ENCODE measurements around the gene AP1B1.
"Not testable (repeated sequence)": the region's sequence is repeated elsewhere in the genome, so short reads cannot be mapped to it uniquely, and the experiment has no call there.

AP1B1 gene

DNA sequence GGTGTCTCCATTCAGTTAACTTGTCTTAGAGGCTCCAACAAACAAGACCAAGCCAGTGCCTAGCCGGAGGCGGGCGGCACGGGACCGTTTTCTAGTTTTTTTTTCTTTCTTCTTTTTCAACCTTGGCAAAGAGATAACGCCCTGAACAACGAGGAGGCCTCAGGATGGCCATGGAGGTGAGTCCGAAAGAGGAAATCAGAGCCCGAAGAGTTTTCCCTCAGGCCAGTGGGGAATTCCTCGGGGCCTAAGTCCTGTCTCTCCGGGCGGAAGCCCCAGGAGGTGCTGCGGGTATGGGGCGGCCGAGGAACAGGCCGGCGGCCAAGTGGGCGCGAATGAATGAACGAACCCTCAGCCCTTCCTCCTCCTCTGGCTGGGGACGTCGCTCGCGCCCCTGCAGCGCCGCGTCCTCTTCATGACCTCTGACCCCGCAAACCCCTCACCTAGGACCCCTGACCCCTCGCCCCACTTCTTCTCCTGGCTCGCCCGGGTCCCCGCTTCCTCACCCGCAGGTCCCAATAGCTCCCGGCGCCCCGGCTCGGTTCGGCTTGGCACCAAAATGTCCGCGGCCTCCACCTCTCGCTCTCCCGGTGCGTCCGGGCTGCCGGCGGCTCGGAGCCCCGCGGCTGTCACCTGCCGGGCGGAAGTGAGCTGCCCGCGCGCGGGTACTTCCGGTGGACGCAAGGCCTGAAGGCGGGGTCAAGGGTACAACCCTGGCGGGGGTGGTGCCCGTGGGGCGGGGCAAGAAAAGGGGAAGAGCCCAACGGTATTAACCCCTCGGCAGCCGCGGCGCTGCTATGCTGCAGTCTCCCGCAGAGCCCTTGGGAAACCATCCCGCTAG, at the start of gene AP1B1:
Gene AP1B1 (minus strand): TSS at position 650 of the 838 bp plus-strand sequence. CDS start 21,327 bp downstream, outside the sequence.
- DNase-seq (ENCODE audit: low read depth) = no peak

- DNase-seq (ENCODE audit: low read depth) = no peak
These were observed 47.1 kb upstream of the AP1B1 start for GRCh38 chr22:29435236-29436136.

DNA sequence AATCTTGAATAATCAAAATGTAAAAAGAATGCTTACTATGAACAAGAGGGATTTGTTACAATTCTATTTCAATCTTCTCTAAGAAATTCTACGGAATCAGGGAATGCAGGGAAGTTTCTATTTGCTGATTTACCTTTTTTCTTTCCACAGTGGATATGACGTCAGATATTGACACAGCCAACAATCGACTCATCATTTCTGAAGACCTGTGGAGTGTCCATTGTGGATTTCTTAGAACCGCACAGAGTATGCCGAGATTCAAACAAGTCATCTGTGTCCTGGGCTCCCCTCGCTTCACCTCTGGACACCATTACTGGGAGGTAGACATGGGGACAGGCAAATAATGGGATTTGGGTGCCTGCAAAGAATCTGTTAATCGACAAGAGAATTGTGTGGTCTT, 45.9 kb upstream of the AP1B1 start:
- no peak for DNase-seq (ENCODE audit: low read depth)

DNA sequence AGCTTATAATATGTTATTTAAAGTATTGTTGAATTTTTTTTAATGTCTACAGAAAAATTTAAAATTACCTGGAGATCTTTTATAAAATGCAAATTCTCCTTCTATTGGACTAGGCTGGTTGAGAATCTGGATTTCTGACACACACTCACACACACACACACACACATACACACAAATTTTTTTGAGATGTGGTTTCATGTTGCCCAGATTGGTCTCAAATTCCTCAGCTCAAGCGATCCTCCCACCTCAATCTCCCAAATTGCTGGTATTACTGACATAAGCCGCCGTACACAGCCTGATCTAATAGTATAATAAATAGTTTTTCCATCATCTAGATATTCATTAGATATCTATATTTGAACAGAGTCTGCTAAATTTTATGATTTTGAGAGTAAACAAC, 45.5 kb upstream of the AP1B1 start:
- no peak for DNase-seq (ENCODE audit: low read depth)

GRCh38 chr22:29431986-29432385, 43.6 kb upstream of the AP1B1 start:
- DNase-seq (ENCODE audit: low read depth) = no peak

DNA sequence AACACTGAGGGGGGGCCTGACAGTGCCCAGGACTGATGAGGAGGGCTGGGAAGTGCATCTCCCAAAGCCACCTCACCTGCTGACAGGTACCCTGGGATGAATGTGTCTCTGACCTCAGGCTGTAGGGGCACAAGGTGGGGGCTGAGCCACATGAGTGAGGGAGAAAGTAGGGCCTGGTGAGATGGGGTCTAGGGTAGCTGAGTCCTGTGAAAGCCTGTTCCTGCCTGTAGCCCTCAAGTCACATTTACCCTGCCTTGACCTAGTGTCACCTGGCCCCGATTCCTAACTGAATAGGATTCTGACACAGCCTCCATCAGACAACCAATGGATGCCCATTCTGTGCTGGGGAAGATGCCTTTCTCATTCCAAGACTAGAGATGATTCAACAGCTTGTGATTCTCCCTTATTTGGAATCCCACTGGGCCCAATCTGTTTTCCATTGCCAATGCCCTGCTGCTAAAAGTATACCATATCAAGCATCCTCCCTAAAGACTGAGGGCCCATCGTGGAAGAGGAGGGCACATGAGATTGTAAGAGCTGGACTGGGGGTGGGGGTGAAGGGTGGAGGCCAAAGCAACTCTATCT, 38.9 kb upstream of the AP1B1 start:
- no peak for DNase-seq (ENCODE audit: low read depth)

DNA sequence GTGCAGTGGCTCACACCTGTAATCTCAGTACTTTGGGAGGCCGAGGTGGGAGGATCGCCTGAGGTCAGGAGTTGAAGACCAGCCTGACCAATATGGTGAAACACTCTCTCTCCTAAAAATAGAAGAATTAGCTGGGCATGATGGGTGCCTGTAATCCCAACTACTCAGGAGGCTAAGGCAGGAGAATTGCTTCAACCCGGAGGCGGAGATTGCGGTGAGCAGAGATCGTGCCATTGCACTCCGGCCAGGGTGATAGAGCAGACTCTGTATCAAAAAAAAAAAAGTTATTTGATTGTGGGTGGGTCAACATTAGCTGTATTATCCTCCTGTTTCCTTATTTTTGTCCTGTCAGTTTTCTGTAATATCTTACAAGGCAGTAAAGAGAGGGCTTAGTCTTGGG, 38.1 kb upstream of the AP1B1 start:
- no peak for DNase-seq (ENCODE audit: low read depth)

DNA sequence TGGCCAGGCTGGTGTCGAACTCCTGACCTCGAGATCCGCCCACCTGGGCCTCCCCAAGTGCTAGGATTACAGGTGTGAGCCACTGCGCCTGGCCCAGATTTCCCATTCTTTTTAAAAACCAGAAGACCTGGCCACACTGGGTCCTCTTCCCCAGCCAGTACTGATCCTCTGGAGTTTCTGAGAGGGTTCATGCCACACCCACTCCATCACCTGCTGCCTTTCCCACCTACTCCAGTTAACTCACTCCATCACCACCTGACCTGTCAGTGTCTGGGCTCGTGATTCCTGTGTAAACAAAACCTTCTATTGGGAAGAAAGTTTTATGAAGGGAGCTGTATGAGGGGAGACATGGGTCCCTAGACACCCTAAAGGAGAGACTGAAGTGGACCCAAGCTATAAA, 30.3 kb upstream of the AP1B1 start:
- DNase-seq (ENCODE audit: low read depth) = not testable (repeated sequence)

GRCh38 chr22:29414951-29415591, 26.7 kb upstream of the AP1B1 start:
- not testable (repeated sequence) for DNase-seq (ENCODE audit: low read depth)

- DNase-seq (ENCODE audit: low read depth) = not testable (repeated sequence)
These were observed 24.4 kb upstream of the AP1B1 start for GRCh38 chr22:29412772-29413171.

- DNase-seq (ENCODE audit: low read depth) = not testable (repeated sequence)
These were observed 23.3 kb upstream of the AP1B1 start for GRCh38 chr22:29411569-29412211.

DNA sequence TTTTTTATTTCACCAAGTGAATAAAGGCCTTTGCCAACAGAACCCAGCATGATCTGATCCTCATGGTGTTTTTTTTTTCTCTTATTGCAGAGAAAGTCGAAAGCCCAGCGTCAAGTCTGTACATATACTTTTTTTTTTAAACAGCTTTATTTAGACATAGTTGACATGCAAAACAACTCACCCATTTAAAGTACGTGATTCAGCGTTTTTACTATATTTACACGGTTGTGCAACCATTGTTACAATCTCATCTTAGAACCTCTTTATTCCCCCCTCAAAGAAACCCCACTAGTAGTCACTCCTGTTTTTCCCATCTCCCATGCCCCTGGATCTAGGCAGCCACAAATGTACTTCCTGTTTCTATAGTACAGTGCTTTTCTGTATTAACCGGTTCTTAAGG, 20.6 kb upstream of the AP1B1 start:
- no peak for DNase-seq (ENCODE audit: low read depth)

DNA sequence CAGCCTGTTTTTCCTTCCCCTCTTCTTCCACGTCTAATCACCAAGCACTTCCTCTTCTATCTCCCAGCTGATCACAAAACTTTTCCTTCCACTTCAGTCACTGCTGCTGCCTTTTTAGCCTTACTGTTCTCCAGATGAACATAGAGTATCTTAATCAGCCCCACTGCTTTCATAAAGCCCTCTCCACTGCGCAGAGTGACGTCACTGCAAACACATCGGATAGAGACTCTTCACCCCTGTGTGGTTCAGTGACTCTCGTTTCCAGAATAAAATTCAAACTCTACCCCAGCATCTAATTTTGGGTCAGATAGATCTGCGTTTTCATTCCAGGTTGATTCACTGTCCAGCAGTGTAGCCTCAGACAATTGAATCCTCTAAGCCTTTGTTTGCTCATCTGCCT, 13.2 kb upstream of the AP1B1 start:
- DNase-seq (ENCODE audit: low read depth) = not testable (repeated sequence)

- no peak for DNase-seq (ENCODE audit: low read depth)
These were observed 12.2 kb upstream of the AP1B1 start for GRCh38 chr22:29400576-29400975.

DNA sequence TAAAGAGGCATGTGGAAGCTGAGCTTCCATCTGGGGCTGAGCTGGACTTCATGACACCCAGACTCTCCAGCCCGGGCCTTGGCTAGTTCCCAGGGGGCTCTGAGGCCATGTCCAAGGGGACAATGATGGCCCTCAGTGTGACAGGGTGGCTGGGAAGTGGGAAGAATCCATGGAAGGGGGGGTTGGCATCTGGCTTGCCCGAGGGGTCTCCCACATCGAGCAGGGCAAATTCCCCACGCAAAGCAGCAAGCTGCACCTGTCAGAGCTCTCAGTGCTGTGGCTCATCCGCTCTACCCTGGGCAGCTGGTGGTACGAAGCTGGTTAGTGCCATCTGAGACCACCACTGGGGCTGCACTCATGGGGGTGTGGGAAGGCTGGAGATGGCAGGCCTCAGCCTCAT, 9.4 kb upstream of the AP1B1 start:
- DNase-seq (ENCODE audit: low read depth) = no peak

GRCh38 chr22:29396126-29396525, 7.8 kb upstream of the AP1B1 start:
- no peak for DNase-seq (ENCODE audit: low read depth)

GRCh38 chr22:29394931-29395581, 6.7 kb upstream of the AP1B1 start:
- DNase-seq (ENCODE audit: low read depth) = no peak

GRCh38 chr22:29393019-29393608, 4.7 kb upstream of the AP1B1 start:
- DNase-seq (ENCODE audit: low read depth) = no peak

DNA sequence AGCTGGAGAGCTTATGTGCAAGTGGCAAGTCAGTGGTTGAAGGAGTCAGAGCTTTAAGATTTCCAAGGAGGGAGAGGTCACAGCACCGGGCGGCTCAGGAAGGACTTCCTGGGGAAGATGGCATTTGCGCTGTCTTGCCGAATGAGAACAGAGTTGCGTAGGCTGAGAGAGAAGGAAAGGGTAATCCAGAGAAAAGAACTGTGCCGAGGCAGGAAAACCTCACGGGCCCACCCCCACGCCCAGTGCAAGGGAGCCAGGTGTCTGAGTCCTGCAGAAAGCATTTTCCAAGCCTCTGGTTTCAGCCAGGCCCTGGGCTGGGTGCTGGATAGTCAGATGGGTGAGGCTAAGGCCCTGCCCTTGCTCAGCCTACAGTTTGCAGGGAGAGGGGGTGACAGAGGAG, 3.2 kb upstream of the AP1B1 start:
- DNase-seq (ENCODE audit: low read depth) = no peak

DNA sequence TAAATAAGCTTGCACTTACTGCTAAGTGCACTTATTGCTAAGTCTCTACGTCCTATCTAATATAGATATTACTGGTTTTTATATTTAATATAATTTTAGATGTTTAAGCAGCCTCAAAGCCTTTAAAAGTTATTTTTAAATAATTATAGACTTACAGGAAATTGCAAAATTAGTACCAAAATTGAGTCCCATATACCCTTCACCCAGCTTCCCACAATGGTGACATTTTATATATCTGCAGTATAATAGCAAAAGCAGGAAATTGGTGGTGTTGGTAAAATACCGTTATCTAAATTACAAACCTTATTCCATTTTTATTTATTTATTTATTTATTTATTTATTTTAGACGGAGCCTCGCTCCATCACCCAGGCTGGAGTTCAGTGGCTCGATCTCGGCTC, 1.9 kb upstream of the AP1B1 start:
- DNase-seq (ENCODE audit: low read depth) = no peak

GRCh38 chr22:29388759-29389090, 355 bp upstream of the AP1B1 start:
- no peak for DNase-seq (ENCODE audit: low read depth)

Data from non-pigmented ciliary epithelial cell (primary cell).